Measurements from ENCODE around the gene CTXND1. TPM values are rescaled to one million over a fixed set of nuclear protein-coding genes. Genes with fewer than 3 reads are reported as not detected.

Gene CTXND1
- total RNA-seq, 1 experiment from 2014 or later, result 0.04 TPM

Other genes starting within 250 kb of the CTXND1 start
- gene ZFAND6, start 192.5 kb downstream of the CTXND1 start, total RNA-seq (2021), result 108 to 119 TPM (median 114 TPM) in 3 replicates
- gene FAH, start 99.2 kb downstream of the CTXND1 start, total RNA-seq (2021), result 21.7 to 23.7 TPM (median 22.8 TPM) in 3 replicates
- gene ARNT2, start 152.2 kb upstream of the CTXND1 start, total RNA-seq (2021), result 5.0 to 7.0 TPM (median 5.7 TPM) in 3 replicates

All from WTC11 (cell line).